HS-27A (cell line): Measurements from ENCODE around the gene CEMIP2.

ENCODE experiments used
- DNase-seq: peaks from one replicate; pipeline ENCODE4 v3.0.0-alpha.2; 2012; ENCODE audit warnings: low read depth, missing footprints

Gene CEMIP2

DNA sequence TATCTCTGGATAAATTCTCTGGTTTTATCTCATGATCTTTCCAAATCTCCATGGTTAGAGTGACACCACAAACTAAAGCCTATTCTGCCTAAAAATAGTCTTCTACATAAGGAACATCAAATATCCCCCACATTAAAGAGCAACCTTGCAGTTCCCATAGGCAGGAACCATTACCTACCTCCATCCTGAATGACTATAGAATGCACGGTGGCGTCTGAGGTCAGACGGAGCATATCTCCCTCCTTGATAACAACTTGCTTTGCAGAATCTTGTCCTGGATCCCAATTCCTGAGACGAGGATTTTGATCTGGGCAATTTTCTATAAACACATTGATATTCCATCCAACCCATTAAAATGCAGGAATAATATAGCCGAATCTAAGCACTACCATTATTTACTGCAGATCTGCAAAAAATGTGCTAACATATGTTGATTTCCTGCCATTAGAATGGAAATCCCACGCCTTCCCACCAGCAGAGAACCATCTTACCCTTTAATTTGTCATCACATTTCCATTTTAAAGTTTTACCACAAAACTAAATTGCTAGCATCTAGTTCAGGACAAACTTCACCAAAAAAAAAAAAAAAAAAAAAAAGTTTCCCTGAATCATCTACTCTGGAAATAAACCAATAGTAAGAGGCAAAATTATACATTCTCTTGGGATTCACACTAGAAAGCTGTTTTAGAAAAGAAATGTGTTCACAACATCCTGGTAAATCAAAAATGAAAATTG, 22.1 kb downstream of the CEMIP2 start:
- no peak for DNase-seq

- DNase-seq, result no peak
Observed at GRCh38 chr9:71744754-71745521, 23.4 kb downstream of the CEMIP2 start.

GRCh38 chr9:71743882-71744281, 24.4 kb downstream of the CEMIP2 start:
- DNase-seq, result no peak

DNA sequence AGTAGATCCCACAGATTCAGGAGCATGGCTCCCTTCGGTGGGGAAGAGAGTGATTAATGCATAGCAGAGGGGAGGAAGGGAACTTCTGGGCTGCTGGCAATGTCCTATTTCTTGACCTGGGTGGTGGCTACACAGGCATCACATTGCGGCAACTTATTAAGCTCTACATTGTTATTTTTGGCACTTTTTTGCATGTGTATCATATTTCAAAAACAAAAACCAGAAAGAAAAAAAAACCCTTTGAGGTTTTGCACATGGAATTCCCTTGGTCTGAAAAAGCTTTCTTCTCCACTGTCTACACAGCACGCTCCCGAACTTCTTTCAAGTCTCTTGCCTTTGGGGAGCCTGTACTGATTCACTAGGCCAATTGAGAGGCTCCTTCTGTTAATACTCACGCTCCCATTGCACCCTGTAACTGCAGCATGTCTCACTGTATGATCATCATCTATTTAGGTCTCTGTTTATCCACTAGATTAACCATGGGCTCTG, 25.1 kb downstream of the CEMIP2 start:
- no peak for DNase-seq

DNA sequence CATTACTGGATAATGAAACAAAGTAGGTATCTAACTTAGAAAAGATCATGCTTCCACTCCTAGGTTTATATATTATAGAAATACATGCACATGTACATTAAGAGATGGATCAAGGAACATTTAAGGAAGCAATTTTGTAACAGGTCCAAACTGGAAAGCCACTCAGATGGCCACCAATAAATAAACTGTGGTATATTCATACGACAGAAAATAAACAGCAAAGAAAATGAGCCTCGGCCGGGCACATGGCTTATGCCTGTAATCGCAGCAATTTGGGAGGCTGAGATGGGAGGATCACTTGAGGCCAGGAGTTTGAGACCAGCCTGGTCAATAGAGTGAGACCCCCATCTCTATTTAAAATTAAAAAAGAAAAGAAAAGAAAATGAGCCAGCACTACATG, 25.6 kb downstream of the CEMIP2 start:
- no peak for DNase-seq

DNA sequence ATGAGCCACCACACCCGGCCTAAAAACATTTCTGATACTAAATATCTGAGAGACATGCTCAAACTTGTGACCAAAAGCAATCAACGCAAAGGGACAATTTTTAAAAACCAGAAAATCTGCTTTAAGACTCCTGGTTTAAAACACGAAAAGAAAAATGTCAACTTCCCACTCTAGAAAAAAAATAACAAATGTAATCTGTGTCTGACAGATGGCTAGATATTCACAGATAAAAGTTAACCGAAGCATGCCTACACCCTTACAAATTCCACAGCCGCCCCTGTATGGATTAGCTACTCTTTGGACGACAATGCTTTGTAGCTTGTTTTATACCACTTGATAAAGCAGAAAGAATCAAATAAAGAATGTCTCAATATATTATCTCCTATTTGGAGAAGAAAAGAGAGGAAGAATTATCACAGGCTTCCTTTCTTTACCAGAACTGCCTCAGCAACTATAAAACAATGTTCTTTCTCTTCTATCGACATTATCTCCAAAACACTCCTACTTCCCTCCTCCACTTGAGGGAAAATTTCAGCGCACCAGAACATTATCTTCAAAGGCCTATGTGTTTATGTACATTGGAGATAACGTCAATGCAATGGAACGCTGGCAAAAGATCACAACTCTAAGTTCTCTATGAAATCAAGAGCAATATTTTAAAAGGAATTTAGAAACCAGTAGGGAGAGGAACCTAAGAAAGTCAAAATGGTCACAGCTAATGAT, 26.2 kb downstream of the CEMIP2 start:
- no peak for DNase-seq

DNA sequence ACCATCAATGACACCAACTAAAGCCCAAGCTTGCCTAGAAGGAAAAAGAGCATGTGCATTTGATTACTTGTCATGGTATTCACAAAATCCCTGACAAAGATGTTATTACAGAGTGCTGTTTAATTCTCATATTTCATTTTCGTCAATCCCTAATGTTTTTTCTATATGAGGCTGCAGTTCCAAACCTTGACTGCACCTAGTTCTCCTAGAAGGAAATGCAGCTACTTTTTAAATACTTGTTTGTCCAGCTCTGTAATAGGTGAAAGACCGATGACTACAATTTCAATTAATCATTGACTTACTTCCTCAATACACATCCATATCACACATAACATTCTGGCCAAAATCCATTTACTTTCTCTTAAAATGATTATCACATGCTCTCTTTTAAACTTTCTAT, 28.1 kb downstream of the CEMIP2 start:
- no peak for DNase-seq

GRCh38 chr9:71737455-71737854, 30.9 kb downstream of the CEMIP2 start:
- no peak for DNase-seq

GRCh38 chr9:71736236-71736635, 32.1 kb downstream of the CEMIP2 start:
- no peak for DNase-seq

DNA sequence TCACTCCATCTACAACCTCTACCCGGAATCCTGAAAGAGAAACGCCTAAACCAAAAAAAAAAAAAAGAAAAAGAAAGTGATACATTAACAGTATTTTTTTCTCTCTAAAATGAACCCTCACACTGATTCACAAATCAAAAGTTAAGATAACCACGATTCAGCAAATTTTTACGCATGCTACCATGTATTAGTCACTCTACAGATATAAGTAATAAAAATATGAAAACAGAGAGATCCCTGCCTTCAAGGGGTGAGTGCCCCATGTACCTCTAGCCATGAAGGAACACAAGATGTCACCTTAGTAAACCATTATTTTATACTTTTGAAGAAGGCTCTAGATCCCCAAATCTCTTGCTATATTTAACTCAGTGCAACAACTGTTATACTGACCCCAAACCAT, 33.4 kb downstream of the CEMIP2 start:
- no peak for DNase-seq

DNA sequence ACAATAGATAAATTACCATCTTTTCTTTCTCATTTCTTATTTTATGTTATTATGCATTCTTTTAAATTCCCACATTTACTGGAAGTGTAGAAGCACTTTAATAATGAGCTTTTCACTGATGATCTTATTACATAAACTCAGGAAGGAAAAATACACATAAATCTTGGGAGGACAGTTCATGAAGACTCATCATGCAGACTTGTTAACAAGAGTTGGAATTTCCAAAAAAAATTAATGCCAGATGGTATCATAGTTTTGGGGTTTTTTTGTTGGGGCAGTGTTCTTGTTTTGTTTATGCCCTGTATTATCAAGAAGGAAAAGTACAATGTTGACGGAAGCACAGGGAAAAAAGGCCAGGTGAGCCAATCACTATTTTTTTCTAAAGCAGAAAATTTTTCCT, 35.1 kb downstream of the CEMIP2 start:
- no peak for DNase-seq

- DNase-seq, result no peak
Observed at GRCh38 chr9:71729816-71730526, 38.3 kb downstream of the CEMIP2 start.

GRCh38 chr9:71726723-71727122, 41.6 kb downstream of the CEMIP2 start:
- no peak for DNase-seq

DNA sequence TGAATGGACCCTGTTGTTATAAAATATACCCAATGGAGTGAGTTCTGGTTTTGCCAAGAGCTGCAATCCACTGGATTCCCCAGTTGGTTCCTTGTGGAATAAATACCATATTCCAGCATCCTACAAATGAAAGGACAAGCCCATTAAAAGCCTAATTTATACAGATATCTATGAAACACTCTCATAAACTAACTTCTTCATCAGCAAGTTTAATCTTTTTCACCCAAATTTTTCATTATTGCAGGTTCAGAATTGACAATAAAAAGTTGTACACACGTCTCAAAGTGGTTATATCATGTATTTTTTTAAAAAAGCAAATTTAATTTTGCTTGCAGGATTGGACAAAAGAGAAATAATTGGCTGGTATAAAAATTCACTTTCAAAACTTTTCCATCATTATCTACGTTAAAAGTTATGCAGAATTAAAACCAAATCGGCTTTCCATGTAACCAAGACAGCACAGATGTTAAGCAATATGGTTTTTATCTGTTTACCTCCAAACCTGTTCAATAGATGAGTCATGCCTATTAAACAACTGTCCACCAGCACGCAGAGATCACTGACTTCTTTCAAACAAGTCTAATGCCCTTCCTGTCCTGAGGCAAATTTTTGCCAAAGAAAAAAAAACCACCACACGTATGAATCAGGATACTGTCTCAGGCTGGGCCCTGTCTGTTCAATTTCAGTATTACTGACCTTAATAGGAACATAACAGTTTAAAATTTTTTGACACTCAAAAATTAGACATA, 42.5 kb downstream of the CEMIP2 start:
- DNase-seq, result no peak

GRCh38 chr9:71721855-71722254, 46.5 kb downstream of the CEMIP2 start:
- no peak for DNase-seq

DNA sequence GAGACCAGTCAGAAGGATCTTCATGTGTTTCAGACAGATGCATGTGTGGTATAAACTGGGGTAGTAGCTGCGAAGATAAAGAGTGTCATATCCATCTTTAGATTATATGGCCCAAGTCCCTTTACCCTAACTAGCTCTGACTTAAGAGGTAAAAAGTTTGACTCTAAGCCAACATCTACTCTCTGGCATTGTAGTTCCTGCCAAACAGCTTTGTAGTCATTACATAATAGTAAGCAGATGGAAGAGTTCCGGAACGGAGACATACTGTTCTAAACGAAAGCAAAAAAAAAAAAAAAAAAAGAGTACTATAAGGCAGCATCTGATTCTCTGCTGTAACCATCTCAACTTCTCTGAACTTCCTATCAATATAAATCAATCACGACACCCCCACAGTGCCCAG, 48.8 kb downstream of the CEMIP2 start:
- no peak for DNase-seq

- DNase-seq, result no peak
Observed at GRCh38 chr9:71719088-71719487, 49.2 kb downstream of the CEMIP2 start.

DNA sequence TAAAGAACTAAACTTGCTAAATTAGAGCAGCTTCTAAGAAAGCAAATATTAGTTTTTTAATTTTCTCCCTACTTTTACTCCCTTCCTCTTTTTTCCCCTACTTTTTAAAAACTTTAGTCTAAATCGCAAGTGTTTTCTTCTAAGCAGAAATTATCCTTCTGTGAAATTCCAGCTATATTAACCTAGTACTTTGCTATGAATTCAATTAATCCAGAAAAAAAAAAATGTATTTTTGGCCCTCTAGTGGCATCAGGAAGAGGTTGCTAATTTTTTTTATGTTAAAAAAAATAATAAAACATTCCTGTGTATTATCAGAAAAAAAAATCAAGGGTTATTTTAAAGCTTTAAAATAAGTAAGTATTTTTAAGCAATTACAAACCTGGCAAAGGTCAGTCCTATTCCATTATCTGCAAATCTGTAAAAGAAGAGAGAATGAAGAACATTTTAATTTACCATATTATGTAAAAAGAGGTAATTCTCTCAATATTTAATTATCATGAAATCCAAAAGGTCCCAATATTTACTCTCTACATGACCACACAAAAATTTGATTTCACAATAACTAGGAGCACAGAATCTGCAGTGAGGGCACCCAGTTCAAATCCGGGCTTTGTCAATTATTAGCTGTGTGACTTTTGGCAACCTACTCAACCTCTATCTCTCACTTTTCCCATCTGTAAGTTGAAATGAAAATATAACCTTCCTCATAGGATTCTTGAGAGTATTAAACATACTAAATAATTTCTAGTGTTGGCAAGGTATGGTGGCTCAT, 52.0 kb downstream of the CEMIP2 start:
- no peak for DNase-seq

- no peak for DNase-seq
Observed at GRCh38 chr9:71710856-71711255, 57.5 kb downstream of the CEMIP2 start.

- no peak for DNase-seq
Observed at GRCh38 chr9:71710201-71710600, 58.1 kb downstream of the CEMIP2 start.

- DNase-seq, result no peak
Observed at GRCh38 chr9:71709384-71709783, 58.9 kb downstream of the CEMIP2 start.
